Upper lobe of right lung (tissue), 1 donor: ENCODE results near the gene RNU7-1. TPM values are rescaled to one million over a fixed set of nuclear protein-coding genes. Genes with fewer than 3 reads are reported as not detected.
A peak's percentile ranks its signal among the peaks of the same experiment; 100 is the strongest.

Experiments used
- ATAC-seq: fragments of 200-7000 bp; cut with Tn5 transposase; one replicate; pipeline ENCODE4 v1.9.1; 2020; ENCODE audit warnings: mild to moderate bottlenecking, moderate library complexity
- DNase-seq: peaks from one replicate; pipeline ENCODE4 v3.0.0-alpha.2; 2020
- H3K27ac ChIP-seq: fragments of 200-600 bp; one replicate; pipeline ENCODE4 v1.8.0; 2022
- H3K27me3 ChIP-seq: fragments of 200-600 bp; one replicate; pipeline ENCODE4 v1.8.0; 2022; ENCODE audit warnings: mild to moderate bottlenecking
- H3K36me3 ChIP-seq: fragments of 200-600 bp; one replicate; pipeline ENCODE4 v1.8.0; 2022
- H3K4me1 ChIP-seq: fragments of 200-600 bp; one replicate; pipeline ENCODE4 v1.8.0; 2022
- H3K4me3 ChIP-seq: fragments of 200-600 bp; one replicate; pipeline ENCODE4 v1.8.0; 2022; ENCODE audit warnings: mild to moderate bottlenecking
- H3K9me3 ChIP-seq: fragments of 200-600 bp; one replicate; pipeline ENCODE4 v1.8.0; 2022
- CTCF ChIP-seq: fragments of 200-600 bp; IDR thresholded peaks from one replicate; pipeline ENCODE4 v1.8.0; 2022; ENCODE audit warnings: antibody characterized with exemption
- intact Hi-C: fragments of 100-400 bp; cut with DNase I; formaldehyde crosslinking; loops from one replicate; pipeline ENCODE4 v1.11.0; 2022
- total RNA-seq: library from RNA; stranded (reverse); fragmentation: NEBNext Ultra II Directional; extraction: Animal tissue kit (Norgen Biotek cat#: 25700); gene quantifications from one replicate; pipeline ENCODE4 v1.2.1, GENCODE V29; 2021
- donor health status: DM: no; HTN: yes; CAD: no; lungs with severe emphysema.

RNU7-1 gene
- total RNA-seq, 1 donor from 2014 or later = not detected

GRCh38 chr12:6952121-6952862, 8.7 kb downstream of the RNU7-1 start:
- peak overlapping the region; percentile 89 for H3K27ac ChIP-seq
- no peaks in the 10 kb centered on the region for H3K9me3 ChIP-seq
- H3K4me1 ChIP-seq = peaks cover 30% of the 10 kb centered on the region
- no peak for TF ChIP-seq CTCF
- ATAC-seq (no peak), DNase-seq (peak; percentile 63)
- H3K36me3 ChIP-seq = no peaks in the 10 kb centered on the region
- H3K4me3 ChIP-seq = peak overlapping the region; percentile 60
- no peaks in the 10 kb centered on the region for H3K27me3 ChIP-seq
- intact Hi-C loops = no loop called here

- H3K9me3 ChIP-seq = no peaks in the 10 kb centered on the region
- no peaks in the 10 kb centered on the region for H3K36me3 ChIP-seq
- DNase-seq (peak; percentile 48), ATAC-seq (no peak)
- no peaks in the 10 kb centered on the region for H3K27me3 ChIP-seq
- no peak for TF ChIP-seq CTCF
- H3K4me1 ChIP-seq = peaks cover 36% of the 10 kb centered on the region
- intact Hi-C loops = no loop called here
- peak overlapping the region; percentile 89 for H3K27ac ChIP-seq
- peak overlapping the region; percentile 60 for H3K4me3 ChIP-seq
These were observed 9.3 kb downstream of the RNU7-1 start for GRCh38 chr12:6952863-6953441.

GRCh38 chr12:6953442-6954315, 10.1 kb downstream of the RNU7-1 start:
- no peaks in the 10 kb centered on the region for H3K9me3 ChIP-seq
- TF ChIP-seq CTCF = no peak
- peak; percentile 57 for ATAC-seq
- H3K36me3 ChIP-seq = no peaks in the 10 kb centered on the region
- no peaks in the 10 kb centered on the region for H3K27me3 ChIP-seq
- H3K4me3 ChIP-seq = peak overlapping the region; percentile 60
- peak; percentile 77 for DNase-seq
- peaks cover 42% of the 10 kb centered on the region for H3K4me1 ChIP-seq
- H3K27ac ChIP-seq = peak overlapping the region; percentile 89
- intact Hi-C loops = no loop called here

- H3K4me3 ChIP-seq = peak overlapping the region; percentile 60
- DNase-seq (peak; percentile 60), ATAC-seq (no peak)
- no peaks in the 10 kb centered on the region for H3K27me3 ChIP-seq
- peak overlapping the region; percentile 55 for H3K27ac ChIP-seq
- intact Hi-C loops = no loop called here
- peaks cover 44% of the 10 kb centered on the region for H3K4me1 ChIP-seq
- TF ChIP-seq CTCF = no peak
- H3K36me3 ChIP-seq = no peaks in the 10 kb centered on the region
- H3K9me3 ChIP-seq = no peaks in the 10 kb centered on the region
These were observed 10.9 kb downstream of the RNU7-1 start for GRCh38 chr12:6954316-6955107.
